Stimulated activated CD8-positive, alpha-beta memory T cell treated with anti-CD3 and anti-CD28 coated beads, Interleukin-15, amount 100 ng/mL, for 48 hours (primary cell): ENCODE data around the gene ALPI.
A peak's percentile ranks its signal among the peaks of the same experiment; 100 is the strongest.
"Not testable (repeated sequence)": the region's sequence is repeated elsewhere in the genome, so short reads cannot be mapped to it uniquely, and the experiment has no call there.

Experiments used
- DNase-seq, 2 donors: peaks; one replicate each; pipeline ENCODE4 v3.0.0-alpha.2; 2020; ENCODE audit warnings: low read depth in 2 of 2

ALPI gene

GRCh38 chr2:232420463-232421188, 35.3 kb upstream of the ALPI start:
- no peak for DNase-seq

GRCh38 chr2:232421189-232421785, 34.7 kb upstream of the ALPI start:
- no peak for DNase-seq

- no peak for DNase-seq
These were observed 33.9 kb upstream of the ALPI start for GRCh38 chr2:232422051-232422450.

GRCh38 chr2:232422996-232423395, 33.0 kb upstream of the ALPI start:
- not testable (repeated sequence) for DNase-seq

- DNase-seq: not testable (repeated sequence)
These were observed 32.5 kb upstream of the ALPI start for GRCh38 chr2:232423407-232423806.

GRCh38 chr2:232431705-232432590, 24.0 kb upstream of the ALPI start:
- DNase-seq: no peak

- no peak for DNase-seq
These were observed 23.3 kb upstream of the ALPI start for GRCh38 chr2:232432598-232433184.

- DNase-seq: not testable (repeated sequence)
These were observed 22.3 kb upstream of the ALPI start for GRCh38 chr2:232433622-232434021.

GRCh38 chr2:232434091-232434490, 21.9 kb upstream of the ALPI start:
- DNase-seq: no peak

GRCh38 chr2:232434563-232435374, 21.2 kb upstream of the ALPI start:
- no peak for DNase-seq

- DNase-seq: no peak
These were observed 20.6 kb upstream of the ALPI start for GRCh38 chr2:232435375-232435648.

- no peak for DNase-seq
These were observed 20.1 kb upstream of the ALPI start for GRCh38 chr2:232435805-232436204.

- DNase-seq: no peak
These were observed 19.4 kb upstream of the ALPI start for GRCh38 chr2:232436381-232437194.

- no peak for DNase-seq
These were observed 18.8 kb upstream of the ALPI start for GRCh38 chr2:232437195-232437571.

GRCh38 chr2:232438091-232438490, 17.9 kb upstream of the ALPI start:
- DNase-seq: no peak

- DNase-seq: peak in 1 of 2 donors; percentile 18
These were observed 16.8 kb upstream of the ALPI start for GRCh38 chr2:232438951-232439757.

GRCh38 chr2:232439758-232440135, 16.2 kb upstream of the ALPI start:
- DNase-seq: no peak

GRCh38 chr2:232440220-232441018, 15.5 kb upstream of the ALPI start:
- peak; percentile 70 to 74 for DNase-seq

- DNase-seq: no peak
These were observed 14.8 kb upstream of the ALPI start for GRCh38 chr2:232441147-232441651.
